ENCODE data around the gene LHPP.

DNA sequence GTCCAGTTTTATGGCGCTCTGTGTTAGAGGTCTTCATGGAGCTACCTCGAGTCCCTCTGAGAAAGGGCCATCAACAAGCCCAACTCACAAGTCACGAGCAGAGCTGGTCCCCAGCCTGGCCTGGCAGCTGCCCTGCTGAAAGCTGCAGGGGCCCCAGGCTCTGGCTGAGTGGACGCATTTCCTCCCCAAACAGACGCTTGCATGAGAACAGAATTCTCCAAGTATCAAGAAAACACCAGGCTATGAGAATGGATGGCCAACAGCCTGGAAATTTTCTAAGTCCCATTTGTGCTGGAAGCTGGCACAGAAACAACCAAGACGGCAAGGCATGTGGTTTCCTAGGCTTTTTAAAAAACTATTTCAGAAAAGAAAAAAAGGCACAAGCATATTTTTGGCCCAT, 167.8 kb downstream of the LHPP start:
- TF ChIP-seq, protein P1, sequence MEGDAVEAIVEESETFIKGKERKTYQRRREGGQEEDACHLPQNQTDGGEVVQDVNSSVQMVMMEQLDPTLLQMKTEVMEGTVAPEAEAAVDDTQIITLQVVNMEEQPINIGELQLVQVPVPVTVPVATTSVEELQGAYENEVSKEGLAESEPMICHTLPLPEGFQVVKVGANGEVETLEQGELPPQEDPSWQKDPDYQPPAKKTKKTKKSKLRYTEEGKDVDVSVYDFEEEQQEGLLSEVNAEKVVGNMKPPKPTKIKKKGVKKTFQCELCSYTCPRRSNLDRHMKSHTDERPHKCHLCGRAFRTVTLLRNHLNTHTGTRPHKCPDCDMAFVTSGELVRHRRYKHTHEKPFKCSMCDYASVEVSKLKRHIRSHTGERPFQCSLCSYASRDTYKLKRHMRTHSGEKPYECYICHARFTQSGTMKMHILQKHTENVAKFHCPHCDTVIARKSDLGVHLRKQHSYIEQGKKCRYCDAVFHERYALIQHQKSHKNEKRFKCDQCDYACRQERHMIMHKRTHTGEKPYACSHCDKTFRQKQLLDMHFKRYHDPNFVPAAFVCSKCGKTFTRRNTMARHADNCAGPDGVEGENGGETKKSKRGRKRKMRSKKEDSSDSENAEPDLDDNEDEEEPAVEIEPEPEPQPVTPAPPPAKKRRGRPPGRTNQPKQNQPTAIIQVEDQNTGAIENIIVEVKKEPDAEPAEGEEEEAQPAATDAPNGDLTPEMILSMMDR (IDR thresholded peaks at IDR 0.05) = no peak
- TF ChIP-seq EZH2phosphoT487 (IDR thresholded peaks at IDR 0.05) = no peak

Measured in neural progenitor cell (in vitro differentiated cells).